GM18508 (cell line): ENCODE data around the gene RAB11FIP3.

ENCODE experiments used
- ATAC-seq: cut with Tn5 transposase; IDR thresholded peaks from one replicate; pipeline ENCODE4 v1.9.1; 2021; ENCODE audit warnings: moderate number of reproducible peaks; ENCODE audit not compliant: insufficient read depth, unreplicated experiment

The RAB11FIP3 gene

GRCh38 chr16:510066-510825 is 84.8 kb downstream of the RAB11FIP3 start:
- no peak for ATAC-seq

GRCh38 chr16:512802-513201 is 87.4 kb downstream of the RAB11FIP3 start:
- ATAC-seq: no peak

GRCh38 chr16:513950-514349 is 88.5 kb downstream of the RAB11FIP3 start:
- no peak for ATAC-seq

- ATAC-seq: no peak
Measured at GRCh38 chr16:515175-515938, 89.9 kb downstream of the RAB11FIP3 start.

- no peak for ATAC-seq
Measured at GRCh38 chr16:515939-516226, 90.4 kb downstream of the RAB11FIP3 start.

GRCh38 chr16:516301-516700 is 90.9 kb downstream of the RAB11FIP3 start:
- no peak for ATAC-seq

- no peak for ATAC-seq
Measured at GRCh38 chr16:518858-519257, 93.4 kb downstream of the RAB11FIP3 start.

- no peak for ATAC-seq
Measured at GRCh38 chr16:519425-519824, 94.0 kb downstream of the RAB11FIP3 start.

- no peak for ATAC-seq
Measured at GRCh38 chr16:519841-520687, 94.6 kb downstream of the RAB11FIP3 start.

GRCh38 chr16:520847-521246 is 95.4 kb downstream of the RAB11FIP3 start:
- no peak for ATAC-seq

GRCh38 chr16:521381-522210 is 96.1 kb downstream of the RAB11FIP3 start:
- no peak for ATAC-seq

GRCh38 chr16:522320-523096 is 97.1 kb downstream of the RAB11FIP3 start:
- ATAC-seq: no peak

- no peak for ATAC-seq
Measured at GRCh38 chr16:523097-523741, 97.8 kb downstream of the RAB11FIP3 start.

GRCh38 chr16:524274-525040 is 99.0 kb downstream of the RAB11FIP3 start:
- ATAC-seq: no peak

GRCh38 chr16:525123-525519 is 99.7 kb downstream of the RAB11FIP3 start:
- no peak for ATAC-seq

- ATAC-seq: no peak
Measured at GRCh38 chr16:525520-526180, 100.2 kb downstream of the RAB11FIP3 start.

GRCh38 chr16:526181-527014 is 100.9 kb downstream of the RAB11FIP3 start:
- ATAC-seq: no peak
